ENCODE measurements around the gene MYO18A. TPM values are rescaled to one million over a fixed set of nuclear protein-coding genes. Genes with fewer than 3 reads are reported as not detected.

The MYO18A gene
- total RNA-seq, 1 donor, result 59.6 TPM

DNA sequence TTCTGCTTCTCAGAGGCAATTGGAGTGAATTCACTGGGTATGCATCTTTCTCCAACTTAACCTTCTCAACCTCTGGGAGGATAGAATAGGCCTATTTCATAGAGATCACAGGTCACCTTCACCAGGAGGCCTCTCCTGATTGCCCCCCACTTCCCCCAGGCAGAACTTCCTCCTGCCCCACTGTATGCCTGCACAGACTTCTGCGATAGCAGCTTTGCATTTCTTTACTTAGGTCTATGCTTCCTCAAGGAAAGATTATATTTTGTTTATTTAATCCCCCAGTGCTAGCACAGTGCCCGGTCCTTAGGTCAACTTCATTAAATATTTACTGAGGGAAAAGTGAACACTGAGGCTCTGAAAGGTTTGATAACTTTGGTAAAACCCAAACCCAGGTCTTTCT lies 19.9 kb downstream of the MYO18A start:
- TF ChIP-seq, protein P1, sequence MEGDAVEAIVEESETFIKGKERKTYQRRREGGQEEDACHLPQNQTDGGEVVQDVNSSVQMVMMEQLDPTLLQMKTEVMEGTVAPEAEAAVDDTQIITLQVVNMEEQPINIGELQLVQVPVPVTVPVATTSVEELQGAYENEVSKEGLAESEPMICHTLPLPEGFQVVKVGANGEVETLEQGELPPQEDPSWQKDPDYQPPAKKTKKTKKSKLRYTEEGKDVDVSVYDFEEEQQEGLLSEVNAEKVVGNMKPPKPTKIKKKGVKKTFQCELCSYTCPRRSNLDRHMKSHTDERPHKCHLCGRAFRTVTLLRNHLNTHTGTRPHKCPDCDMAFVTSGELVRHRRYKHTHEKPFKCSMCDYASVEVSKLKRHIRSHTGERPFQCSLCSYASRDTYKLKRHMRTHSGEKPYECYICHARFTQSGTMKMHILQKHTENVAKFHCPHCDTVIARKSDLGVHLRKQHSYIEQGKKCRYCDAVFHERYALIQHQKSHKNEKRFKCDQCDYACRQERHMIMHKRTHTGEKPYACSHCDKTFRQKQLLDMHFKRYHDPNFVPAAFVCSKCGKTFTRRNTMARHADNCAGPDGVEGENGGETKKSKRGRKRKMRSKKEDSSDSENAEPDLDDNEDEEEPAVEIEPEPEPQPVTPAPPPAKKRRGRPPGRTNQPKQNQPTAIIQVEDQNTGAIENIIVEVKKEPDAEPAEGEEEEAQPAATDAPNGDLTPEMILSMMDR (IDR thresholded peaks at IDR 0.05; ENCODE audit: insufficient read depth, low read depth, low read length), result no peak
- no peak overlapping the region for H3K4me3 ChIP-seq (ENCODE audit: low read depth, low read length)
- no peak for DNase-seq (ENCODE audit: low read depth)

DNA sequence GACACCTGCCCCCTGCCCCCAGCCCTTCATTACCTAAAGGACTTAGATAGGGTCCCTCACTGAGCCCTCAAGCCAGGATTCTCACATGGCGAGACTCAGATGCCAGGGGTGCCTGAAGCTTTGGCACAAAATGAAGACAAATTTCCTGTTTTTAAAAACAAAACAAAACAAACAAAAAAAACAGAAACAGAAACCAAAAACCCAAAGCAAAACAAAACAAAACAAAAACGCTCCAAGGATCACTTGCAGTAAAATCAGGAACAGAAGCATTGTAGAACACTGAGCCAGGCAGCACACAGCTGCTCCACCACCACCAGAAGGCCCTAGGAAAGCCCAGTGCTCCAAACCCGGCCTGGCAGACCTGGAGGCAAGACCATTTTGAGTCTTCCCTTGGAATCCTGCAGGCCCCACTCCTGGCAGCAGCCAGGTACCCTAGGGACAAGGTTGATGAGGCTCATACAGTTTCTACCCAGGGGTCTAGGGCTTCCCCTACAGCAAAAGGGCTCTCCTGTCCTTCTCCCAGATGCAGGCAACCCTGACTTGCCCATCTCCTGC lies 20.8 kb downstream of the MYO18A start:
- DNase-seq (ENCODE audit: low read depth), result peak; percentile 52
- TF ChIP-seq, protein P1 (IDR thresholded peaks at IDR 0.05; ENCODE audit: insufficient read depth, low read depth, low read length), result no peak
- H3K4me3 ChIP-seq (ENCODE audit: low read depth, low read length), result peak overlapping the region; percentile 13

DNA sequence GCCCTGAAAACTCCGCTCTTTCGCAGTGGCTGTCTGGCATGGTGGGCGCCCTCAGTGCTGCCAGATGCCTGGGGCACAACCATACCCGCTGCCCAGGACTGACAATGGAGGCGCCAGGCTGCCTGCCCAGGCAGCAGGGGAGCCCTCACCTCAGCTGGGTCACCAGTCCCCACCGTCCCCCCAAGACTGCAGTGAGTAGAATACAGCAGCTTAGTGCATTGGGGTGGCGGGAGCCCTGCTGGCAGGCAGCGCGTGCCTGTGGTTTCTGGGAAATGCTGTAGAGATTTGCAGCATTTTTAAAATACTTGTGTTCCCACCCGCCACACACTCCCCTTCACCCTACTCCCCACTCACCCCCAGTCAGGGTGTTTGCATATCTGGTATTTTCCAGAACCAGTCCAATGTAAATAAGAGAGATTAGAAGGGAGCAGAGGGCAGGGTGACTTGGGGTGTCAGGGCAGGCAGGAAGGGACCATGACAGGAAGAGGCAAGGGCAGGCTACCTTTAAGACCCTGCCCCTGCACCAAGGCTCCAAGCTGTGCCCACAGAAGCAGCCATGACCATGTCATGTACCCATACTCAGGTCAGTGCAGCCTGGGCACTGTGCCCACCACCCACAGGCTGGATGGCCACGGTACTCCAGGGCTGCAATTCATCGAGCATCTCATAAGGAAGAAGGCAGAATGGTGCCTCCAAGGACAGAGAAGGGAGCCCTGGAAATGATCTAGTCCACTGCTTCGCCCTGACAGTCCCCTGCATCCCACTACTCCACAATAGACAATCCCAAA lies 21.5 kb downstream of the MYO18A start:
- TF ChIP-seq, protein P1 (IDR thresholded peaks at IDR 0.05; ENCODE audit: insufficient read depth, low read depth, low read length), result no peak
- peak; percentile 91 for DNase-seq (ENCODE audit: low read depth)
- peak overlapping the region; percentile 35 for H3K4me3 ChIP-seq (ENCODE audit: low read depth, low read length)

DNA sequence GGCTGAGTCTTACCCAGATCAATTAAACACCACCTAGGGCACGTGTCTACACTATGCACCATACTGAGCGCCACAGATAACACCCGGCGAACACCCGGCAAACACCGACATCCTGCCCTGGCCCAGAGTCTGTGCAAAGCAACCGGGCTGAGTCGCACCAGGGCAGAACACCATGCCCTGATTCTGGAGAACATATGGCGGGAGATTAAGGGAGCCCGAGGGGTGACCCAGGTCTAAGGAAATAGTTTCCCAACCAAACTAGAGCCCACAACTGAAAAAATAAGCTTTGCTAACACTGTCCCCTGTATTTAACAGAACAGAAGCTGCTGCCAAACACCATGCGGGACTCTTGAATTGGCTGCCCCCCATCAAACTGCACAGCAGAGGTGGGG lies 22.1 kb downstream of the MYO18A start:
- peak; percentile 65 for DNase-seq (ENCODE audit: low read depth)
- peak overlapping the region; percentile 35 for H3K4me3 ChIP-seq (ENCODE audit: low read depth, low read length)
- TF ChIP-seq, protein P1 (IDR thresholded peaks at IDR 0.05; ENCODE audit: insufficient read depth, low read depth, low read length), result no peak

DNA sequence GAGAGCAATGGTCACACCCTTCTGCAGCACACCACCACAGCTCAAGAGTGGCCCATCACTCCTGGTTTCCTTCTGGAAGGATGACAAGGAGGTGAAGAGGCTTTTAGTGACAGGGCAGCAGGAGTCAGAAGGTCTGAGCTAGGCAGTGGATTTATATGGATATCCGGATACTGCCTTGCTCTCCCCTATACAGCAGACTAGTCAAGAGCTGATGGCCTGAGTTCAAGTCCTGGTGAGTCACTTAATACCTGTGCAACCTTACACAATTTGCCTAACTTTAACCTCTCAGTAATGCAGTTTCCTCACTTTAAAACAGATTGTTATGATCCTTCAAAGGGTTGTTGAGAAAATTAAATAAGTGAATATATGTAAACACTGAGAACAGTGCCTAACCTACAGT lies 22.9 kb downstream of the MYO18A start:
- no peak overlapping the region for H3K4me3 ChIP-seq (ENCODE audit: low read depth, low read length)
- TF ChIP-seq, protein P1 (IDR thresholded peaks at IDR 0.05; ENCODE audit: insufficient read depth, low read depth, low read length), result no peak
- no peak for DNase-seq (ENCODE audit: low read depth)

DNA sequence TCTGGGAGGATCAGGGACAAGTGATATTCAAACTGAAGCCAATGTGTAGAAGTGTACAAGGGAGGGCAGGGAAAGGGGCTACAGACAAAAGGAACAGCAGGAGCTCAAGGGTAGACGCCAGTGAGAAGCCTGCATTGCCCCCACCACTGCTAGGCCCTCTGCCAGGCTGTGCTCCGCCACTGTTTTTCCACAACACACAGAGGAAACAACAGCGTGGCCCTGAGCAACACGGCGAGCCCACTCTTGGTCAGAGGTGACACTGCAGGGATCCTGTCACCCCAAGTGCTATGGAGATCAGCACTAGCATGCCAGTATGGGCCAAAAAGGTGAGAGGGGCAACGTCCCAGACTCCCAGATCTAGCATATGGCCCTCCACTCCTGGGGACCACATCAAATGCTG lies 23.4 kb downstream of the MYO18A start:
- TF ChIP-seq, protein P1 (IDR thresholded peaks at IDR 0.05; ENCODE audit: insufficient read depth, low read depth, low read length), result no peak
- DNase-seq (ENCODE audit: low read depth), result no peak
- H3K4me3 ChIP-seq (ENCODE audit: low read depth, low read length), result no peak overlapping the region
